Liver (tissue), 9 donors: ENCODE measurements around the gene ZNF345. TPM values are rescaled to one million over a fixed set of nuclear protein-coding genes. Genes with fewer than 3 reads are reported as not detected.
A peak's percentile ranks its signal among the peaks of the same experiment; 100 is the strongest.

ENCODE experiments used
- DNase-seq: peaks from one replicate; pipeline ENCODE4 v3.0.0-alpha.2; 2017; ENCODE audit warnings: low spot score
- H3K27ac ChIP-seq, 2 donors: one replicate each; pipeline ENCODE4 v1.7.0; 2013; ENCODE audit warnings: inconsistent platforms in 2 of 2, low read length in 2 of 2, control low read depth in 1 of 2, low read depth in 1 of 2, mild to moderate bottlenecking in 1 of 2
- H3K27me3 ChIP-seq, 4 donors: one replicate each; pipeline versions ENCODE4 v1.6.1 to v1.7.0; 2013; ENCODE audit warnings: low read length in 3 of 4, inconsistent platforms in 1 of 4, mild to moderate bottlenecking in 1 of 4, moderate library complexity in 1 of 4; ENCODE audit not compliant: control insufficient read depth in 4 of 4, insufficient read depth in 4 of 4
- H3K36me3 ChIP-seq, 4 donors: one replicate each; pipeline versions ENCODE4 v1.6.1 to v1.7.0; 2013; ENCODE audit warnings: low read length in 3 of 4, mild to moderate bottlenecking in 3 of 4, low read depth in 1 of 4, moderate library complexity in 1 of 4; ENCODE audit not compliant: control insufficient read depth in 4 of 4, insufficient read depth in 3 of 4
- H3K4me1 ChIP-seq, 4 donors: one replicate each; pipeline versions ENCODE4 v1.6.1 to v1.7.0; 2013; ENCODE audit warnings: low read length in 3 of 4, mild to moderate bottlenecking in 3 of 4, moderate library complexity in 1 of 4; ENCODE audit not compliant: control insufficient read depth in 4 of 4, insufficient read depth in 4 of 4
- H3K4me3 ChIP-seq, 3 donors: one replicate each; pipeline versions ENCODE4 v1.6.1 to v1.7.0; 2013; ENCODE audit warnings: low read length in 3 of 3, control low read depth in 1 of 3, low read depth in 1 of 3, mild to moderate bottlenecking in 1 of 3
- H3K9ac ChIP-seq, 2 donors: one replicate each; pipeline ENCODE4 v1.7.0; 2013; ENCODE audit warnings: low read length in 2 of 2, mild to moderate bottlenecking in 2 of 2, moderate library complexity in 2 of 2, control low read depth in 1 of 2, low read depth in 1 of 2
- H3K9me3 ChIP-seq, 4 donors: one replicate each; pipeline versions ENCODE4 v1.6.1 to v1.7.0; 2013; ENCODE audit warnings: low read length in 3 of 4; ENCODE audit not compliant: control insufficient read depth in 4 of 4
- EGR1 ChIP-seq, 2 donors: IDR thresholded peaks; 2 replicates each; pipeline ENCODE4 v1.6.1; 2016 to 2018; ENCODE audit warnings: antibody characterized with exemption in 2 of 2, low read depth in 2 of 2
- FOXA1 ChIP-seq: IDR thresholded peaks from 2 replicates; pipeline ENCODE4 v1.6.1; 2016; ENCODE audit warnings: antibody characterized with exemption
- FOXA2 ChIP-seq: IDR thresholded peaks from 2 replicates; pipeline ENCODE4 v1.6.1; 2016; ENCODE audit warnings: antibody characterized with exemption
- GABPA ChIP-seq, 2 donors: IDR thresholded peaks in 1 of 2; conservative IDR thresholded peaks in 1 of 2; 2 replicates each; pipeline ENCODE4 v1.6.1; 2016; ENCODE audit warnings: antibody characterized with exemption in 2 of 2, mild to moderate bottlenecking in 1 of 2, moderate library complexity in 1 of 2
- HNF4A ChIP-seq, 2 donors: conservative IDR thresholded peaks; 2 replicates each; pipeline ENCODE4 v1.6.1; 2016; ENCODE audit warnings: antibody characterized with exemption in 2 of 2, mild to moderate bottlenecking in 2 of 2
- HNF4G ChIP-seq: IDR thresholded peaks from 2 replicates; pipeline ENCODE4 v1.6.1; 2016; ENCODE audit warnings: antibody characterized with exemption
- JUND ChIP-seq, 2 donors: IDR thresholded peaks; 2 replicates each; pipeline ENCODE4 v1.6.1; 2016; ENCODE audit warnings: antibody characterized with exemption in 2 of 2
- NR2F2 ChIP-seq: IDR thresholded peaks from 2 replicates; pipeline ENCODE4 v1.6.1; 2016; ENCODE audit warnings: antibody characterized with exemption
- RAD21 ChIP-seq, 2 donors: IDR thresholded peaks; 2 replicates each; pipeline ENCODE4 v1.6.1; 2016; ENCODE audit warnings: antibody characterized with exemption in 2 of 2, mild to moderate bottlenecking in 2 of 2
- RXRA ChIP-seq, 2 donors: IDR thresholded peaks; 2 replicates each; pipeline ENCODE4 v1.6.1; 2017 to 2018; ENCODE audit warnings: antibody characterized with exemption in 2 of 2, mild to moderate bottlenecking in 1 of 2
- SP1 ChIP-seq: IDR thresholded peaks from 2 replicates; pipeline ENCODE4 v1.6.1; 2018; ENCODE audit warnings: antibody characterized with exemption, mild to moderate bottlenecking
- TAF1 ChIP-seq: conservative IDR thresholded peaks from 2 replicates; pipeline ENCODE4 v1.6.1; 2016; ENCODE audit warnings: antibody characterized with exemption, mild to moderate bottlenecking
- YY1 ChIP-seq: IDR thresholded peaks from 2 replicates; pipeline ENCODE4 v1.6.1; 2016; ENCODE audit warnings: antibody characterized with exemption, mild to moderate bottlenecking
- WGBS: extraction: QIAGEN DNeasy Blood & Tissue Kit; methylation state at CpG from one replicate; pipeline ENCODE4 v1.1.7; 2013; 5-methylcytosine and 5-hydroxymethylcytosine counted together
- polyA plus RNA-seq, 2 donors: library from polyadenylated mRNA; stranded (reverse) in 1 of 2; unstranded in 1 of 2; fragments of 200-250 nt in 1 of 2; fragments of >200 nt in 1 of 2; fragmentation: Nextera tagmentation in 1 of 2; extraction: Ambion mirVana in 1 of 2; gene quantifications; one replicate each; pipeline versions ENCODE4 v1.2.1 to v1.2.3, GENCODE V29; 2013 to 2015
- total RNA-seq, 2 donors: library from RNA; depleted of rRNA; stranded (reverse); fragments of >200 nt; gene quantifications; one replicate each; pipeline ENCODE4 v1.2.3, GENCODE V29; 2014
- TF ChIP-seq, protein P1 (sequence below): IDR thresholded peaks from 2 replicates; pipeline ENCODE4 v1.6.1; 2016; ENCODE audit warnings: antibody characterized with exemption
- TF ChIP-seq, protein P2 (sequence below): IDR thresholded peaks from 2 replicates; pipeline ENCODE4 v1.6.1; 2016; ENCODE audit warnings: antibody characterized with exemption, mild to moderate bottlenecking
- TF ChIP-seq, protein P3 (sequence below): IDR thresholded peaks from 2 replicates; pipeline ENCODE4 v1.6.1; 2016; ENCODE audit warnings: antibody characterized with exemption
- TF ChIP-seq, protein P4 (sequence below): IDR thresholded peaks from 2 replicates; pipeline ENCODE4 v1.6.1; 2016; ENCODE audit warnings: antibody characterized with exemption
- TF ChIP-seq, protein P5 (sequence below): fragments of 150-350 bp; IDR thresholded peaks from 2 replicates; pipeline ENCODE4 v1.5.1; 2017; ENCODE audit warnings: improper control_type of control experiment, low read depth, low read length; ENCODE audit not compliant: missing input control
- donor health status: healthy.
- donor health status: healthy.
- donor health status: healthy.
- donor health status: healthy.
- donor health status: healthy.

The ZNF345 gene
- total and polyA plus RNA-seq, 4 donors, result 0.67 to 4.7 (median 2.1) TPM

DNA sequence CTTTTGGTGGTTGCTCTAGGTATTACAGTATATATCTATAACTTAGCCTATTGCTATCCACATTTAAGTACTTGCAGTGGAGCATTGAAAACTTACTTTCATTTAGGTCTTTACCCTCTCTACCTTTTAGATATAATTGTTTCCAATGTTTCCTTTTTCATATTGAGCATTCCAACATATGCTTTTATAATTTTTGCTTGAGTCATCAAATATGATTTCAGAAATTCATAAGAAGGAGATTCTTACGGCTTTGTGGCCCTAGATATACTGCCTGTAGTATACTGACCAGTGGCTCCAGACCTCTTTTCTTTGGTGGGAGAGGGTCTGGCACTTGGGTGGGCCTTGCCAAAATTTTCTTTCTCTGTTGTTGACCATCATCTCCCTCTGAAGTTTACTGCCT lies 45.3 kb upstream of the ZNF345 start:
- no peak overlapping the region for H3K9ac ChIP-seq
- H3K27ac ChIP-seq, result no peak overlapping the region
- peaks cover 0 to 5% (median 1%) of the 10 kb centered on the region in 4 donors for H3K36me3 ChIP-seq
- DNase-seq, result no peak
- no peaks in the 10 kb centered on the region for H3K4me1 ChIP-seq
- WGBS, result 100% methylated on average over 1 of the region's 1 CpG
- H3K4me3 ChIP-seq, result peak overlapping the region in 2 of 3 donors; percentile 18 to 31
- H3K27me3 ChIP-seq, result no peaks in the 10 kb centered on the region
- no peak for TF ChIP-seq RXRA (IDR thresholded peaks at IDR 0.05)
- TF ChIP-seq SP1, result no peak
- no peak for TF ChIP-seq NR2F2
- no peak for TF ChIP-seq JUND (IDR thresholded peaks at IDR 0.05)
- TF ChIP-seq, protein P1, sequence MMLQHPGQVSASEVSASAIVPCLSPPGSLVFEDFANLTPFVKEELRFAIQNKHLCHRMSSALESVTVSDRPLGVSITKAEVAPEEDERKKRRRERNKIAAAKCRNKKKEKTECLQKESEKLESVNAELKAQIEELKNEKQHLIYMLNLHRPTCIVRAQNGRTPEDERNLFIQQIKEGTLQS, result no peak
- TF ChIP-seq HNF4G, result no peak
- no peak for TF ChIP-seq FOXA1
- TF ChIP-seq, protein P2, sequence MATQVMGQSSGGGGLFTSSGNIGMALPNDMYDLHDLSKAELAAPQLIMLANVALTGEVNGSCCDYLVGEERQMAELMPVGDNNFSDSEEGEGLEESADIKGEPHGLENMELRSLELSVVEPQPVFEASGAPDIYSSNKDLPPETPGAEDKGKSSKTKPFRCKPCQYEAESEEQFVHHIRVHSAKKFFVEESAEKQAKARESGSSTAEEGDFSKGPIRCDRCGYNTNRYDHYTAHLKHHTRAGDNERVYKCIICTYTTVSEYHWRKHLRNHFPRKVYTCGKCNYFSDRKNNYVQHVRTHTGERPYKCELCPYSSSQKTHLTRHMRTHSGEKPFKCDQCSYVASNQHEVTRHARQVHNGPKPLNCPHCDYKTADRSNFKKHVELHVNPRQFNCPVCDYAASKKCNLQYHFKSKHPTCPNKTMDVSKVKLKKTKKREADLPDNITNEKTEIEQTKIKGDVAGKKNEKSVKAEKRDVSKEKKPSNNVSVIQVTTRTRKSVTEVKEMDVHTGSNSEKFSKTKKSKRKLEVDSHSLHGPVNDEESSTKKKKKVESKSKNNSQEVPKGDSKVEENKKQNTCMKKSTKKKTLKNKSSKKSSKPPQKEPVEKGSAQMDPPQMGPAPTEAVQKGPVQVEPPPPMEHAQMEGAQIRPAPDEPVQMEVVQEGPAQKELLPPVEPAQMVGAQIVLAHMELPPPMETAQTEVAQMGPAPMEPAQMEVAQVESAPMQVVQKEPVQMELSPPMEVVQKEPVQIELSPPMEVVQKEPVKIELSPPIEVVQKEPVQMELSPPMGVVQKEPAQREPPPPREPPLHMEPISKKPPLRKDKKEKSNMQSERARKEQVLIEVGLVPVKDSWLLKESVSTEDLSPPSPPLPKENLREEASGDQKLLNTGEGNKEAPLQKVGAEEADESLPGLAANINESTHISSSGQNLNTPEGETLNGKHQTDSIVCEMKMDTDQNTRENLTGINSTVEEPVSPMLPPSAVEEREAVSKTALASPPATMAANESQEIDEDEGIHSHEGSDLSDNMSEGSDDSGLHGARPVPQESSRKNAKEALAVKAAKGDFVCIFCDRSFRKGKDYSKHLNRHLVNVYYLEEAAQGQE, result no peak
- TF ChIP-seq GABPA (IDR thresholded peaks at IDR 0.05 in 1 of 2, conservative IDR thresholded peaks at IDR 0.05 in 1 of 2), result no peak
- TF ChIP-seq EGR1 (IDR thresholded peaks at IDR 0.05; ENCODE audit: low read depth in 2 of 2), result no peak
- no peak for TF ChIP-seq TAF1
- TF ChIP-seq, protein P3, sequence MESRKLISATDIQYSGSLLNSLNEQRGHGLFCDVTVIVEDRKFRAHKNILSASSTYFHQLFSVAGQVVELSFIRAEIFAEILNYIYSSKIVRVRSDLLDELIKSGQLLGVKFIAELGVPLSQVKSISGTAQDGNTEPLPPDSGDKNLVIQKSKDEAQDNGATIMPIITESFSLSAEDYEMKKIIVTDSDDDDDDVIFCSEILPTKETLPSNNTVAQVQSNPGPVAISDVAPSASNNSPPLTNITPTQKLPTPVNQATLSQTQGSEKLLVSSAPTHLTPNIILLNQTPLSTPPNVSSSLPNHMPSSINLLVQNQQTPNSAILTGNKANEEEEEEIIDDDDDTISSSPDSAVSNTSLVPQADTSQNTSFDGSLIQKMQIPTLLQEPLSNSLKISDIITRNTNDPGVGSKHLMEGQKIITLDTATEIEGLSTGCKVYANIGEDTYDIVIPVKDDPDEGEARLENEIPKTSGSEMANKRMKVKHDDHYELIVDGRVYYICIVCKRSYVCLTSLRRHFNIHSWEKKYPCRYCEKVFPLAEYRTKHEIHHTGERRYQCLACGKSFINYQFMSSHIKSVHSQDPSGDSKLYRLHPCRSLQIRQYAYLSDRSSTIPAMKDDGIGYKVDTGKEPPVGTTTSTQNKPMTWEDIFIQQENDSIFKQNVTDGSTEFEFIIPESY, result no peak
- no peak for TF ChIP-seq FOXA2
- no peak for TF ChIP-seq RAD21 (IDR thresholded peaks at IDR 0.05)
- no peak for TF ChIP-seq YY1
- TF ChIP-seq, protein P4, sequence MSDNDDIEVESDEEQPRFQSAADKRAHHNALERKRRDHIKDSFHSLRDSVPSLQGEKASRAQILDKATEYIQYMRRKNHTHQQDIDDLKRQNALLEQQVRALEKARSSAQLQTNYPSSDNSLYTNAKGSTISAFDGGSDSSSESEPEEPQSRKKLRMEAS, result no peak
- no peak for TF ChIP-seq HNF4A (conservative IDR thresholded peaks at IDR 0.05)
- TF ChIP-seq, protein P5, sequence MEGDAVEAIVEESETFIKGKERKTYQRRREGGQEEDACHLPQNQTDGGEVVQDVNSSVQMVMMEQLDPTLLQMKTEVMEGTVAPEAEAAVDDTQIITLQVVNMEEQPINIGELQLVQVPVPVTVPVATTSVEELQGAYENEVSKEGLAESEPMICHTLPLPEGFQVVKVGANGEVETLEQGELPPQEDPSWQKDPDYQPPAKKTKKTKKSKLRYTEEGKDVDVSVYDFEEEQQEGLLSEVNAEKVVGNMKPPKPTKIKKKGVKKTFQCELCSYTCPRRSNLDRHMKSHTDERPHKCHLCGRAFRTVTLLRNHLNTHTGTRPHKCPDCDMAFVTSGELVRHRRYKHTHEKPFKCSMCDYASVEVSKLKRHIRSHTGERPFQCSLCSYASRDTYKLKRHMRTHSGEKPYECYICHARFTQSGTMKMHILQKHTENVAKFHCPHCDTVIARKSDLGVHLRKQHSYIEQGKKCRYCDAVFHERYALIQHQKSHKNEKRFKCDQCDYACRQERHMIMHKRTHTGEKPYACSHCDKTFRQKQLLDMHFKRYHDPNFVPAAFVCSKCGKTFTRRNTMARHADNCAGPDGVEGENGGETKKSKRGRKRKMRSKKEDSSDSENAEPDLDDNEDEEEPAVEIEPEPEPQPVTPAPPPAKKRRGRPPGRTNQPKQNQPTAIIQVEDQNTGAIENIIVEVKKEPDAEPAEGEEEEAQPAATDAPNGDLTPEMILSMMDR, result no peak
- peaks cover 25 to 66% (median 38%) of the 10 kb centered on the region in 4 donors for H3K9me3 ChIP-seq
